Measurements from ENCODE around the gene TUBGCP2.

The TUBGCP2 gene

GRCh38 chr10:133336118-133336576 is 27.5 kb upstream of the TUBGCP2 start:
- TF ChIP-seq CTCF (IDR thresholded peaks at IDR 0.05; ENCODE audit: low read depth, low read length) = no peak
- no peak for DNase-seq (ENCODE audit: low read depth in 2 of 2)
- no peak overlapping the region for H3K4me3 ChIP-seq (replicated peaks in 1 of 2; ENCODE audit: low read depth in 2 of 2, low read length in 2 of 2)

- peak overlapping the region; percentile 32 to 40 for H3K4me3 ChIP-seq (replicated peaks in 1 of 2; ENCODE audit: low read depth in 2 of 2, low read length in 2 of 2)
- DNase-seq (ENCODE audit: low read depth in 2 of 2) = peak; percentile 70 to 78
- TF ChIP-seq CTCF (IDR thresholded peaks at IDR 0.05; ENCODE audit: low read depth, low read length) = no peak
Measured at GRCh38 chr10:133335246-133336117, 26.8 kb upstream of the TUBGCP2 start.

- H3K4me3 ChIP-seq (replicated peaks in 1 of 2; ENCODE audit: low read depth in 2 of 2, low read length in 2 of 2) = peak overlapping the region; percentile 32 to 40
- TF ChIP-seq CTCF (IDR thresholded peaks at IDR 0.05; ENCODE audit: low read depth, low read length) = no peak
- no peak for DNase-seq (ENCODE audit: low read depth in 2 of 2)
Measured at GRCh38 chr10:133334503-133335245, 26.0 kb upstream of the TUBGCP2 start.

GRCh38 chr10:133332936-133333699 is 24.4 kb upstream of the TUBGCP2 start:
- no peak for DNase-seq (ENCODE audit: low read depth in 2 of 2)
- TF ChIP-seq CTCF (IDR thresholded peaks at IDR 0.05; ENCODE audit: low read depth, low read length) = no peak
- no peak overlapping the region for H3K4me3 ChIP-seq (replicated peaks in 1 of 2; ENCODE audit: low read depth in 2 of 2, low read length in 2 of 2)

- DNase-seq (ENCODE audit: low read depth in 2 of 2) = peak; percentile 86 to 88
- H3K4me3 ChIP-seq (replicated peaks in 1 of 2; ENCODE audit: low read depth in 2 of 2, low read length in 2 of 2) = no peak overlapping the region
- peak; percentile 94 for TF ChIP-seq CTCF (IDR thresholded peaks at IDR 0.05; ENCODE audit: low read depth, low read length)
Measured at GRCh38 chr10:133329491-133330202, 21.0 kb upstream of the TUBGCP2 start.
